ENCODE results near the gene RHOT1. TPM values are rescaled to one million over a fixed set of nuclear protein-coding genes. Genes with fewer than 3 reads are reported as not detected.

Gene RHOT1
- total and polyA plus RNA-seq, 7 donors, result 22.9 to 41.0 (median 32.0) TPM

DNA sequence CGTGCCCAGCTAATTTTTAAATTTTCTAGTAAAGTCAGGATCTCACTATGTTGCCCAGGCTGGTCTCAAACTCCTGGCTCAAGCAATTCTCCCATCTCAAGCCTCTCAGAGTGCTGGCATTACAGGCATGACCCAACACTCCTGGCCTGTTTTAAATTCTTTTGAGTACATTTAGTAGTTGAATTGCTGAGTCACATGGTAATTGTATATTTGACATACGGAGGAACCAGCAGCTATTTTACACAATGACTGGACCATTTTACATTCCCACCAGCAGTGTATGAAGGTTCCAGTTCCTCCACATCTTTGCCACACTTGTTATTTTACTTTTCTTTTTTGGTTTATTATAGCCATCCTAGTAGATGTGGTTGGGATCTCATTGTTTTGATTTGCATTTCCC, 43.6 kb downstream of the RHOT1 start:
- H3K27me3 ChIP-seq (ENCODE audit: insufficient read depth in 3 of 3, low read length in 2 of 3), result no peaks in the 10 kb centered on the region
- DNase-seq (no peak), ATAC-seq (no peak)
- no peak overlapping the region for H3K27ac ChIP-seq
- 95 to 98% (median 97%) methylated on average over 2 of the region's 2 CpGs for WGBS, 3 donors
- no peaks in the 10 kb centered on the region for H3K9me3 ChIP-seq
- TF ChIP-seq, protein P1, sequence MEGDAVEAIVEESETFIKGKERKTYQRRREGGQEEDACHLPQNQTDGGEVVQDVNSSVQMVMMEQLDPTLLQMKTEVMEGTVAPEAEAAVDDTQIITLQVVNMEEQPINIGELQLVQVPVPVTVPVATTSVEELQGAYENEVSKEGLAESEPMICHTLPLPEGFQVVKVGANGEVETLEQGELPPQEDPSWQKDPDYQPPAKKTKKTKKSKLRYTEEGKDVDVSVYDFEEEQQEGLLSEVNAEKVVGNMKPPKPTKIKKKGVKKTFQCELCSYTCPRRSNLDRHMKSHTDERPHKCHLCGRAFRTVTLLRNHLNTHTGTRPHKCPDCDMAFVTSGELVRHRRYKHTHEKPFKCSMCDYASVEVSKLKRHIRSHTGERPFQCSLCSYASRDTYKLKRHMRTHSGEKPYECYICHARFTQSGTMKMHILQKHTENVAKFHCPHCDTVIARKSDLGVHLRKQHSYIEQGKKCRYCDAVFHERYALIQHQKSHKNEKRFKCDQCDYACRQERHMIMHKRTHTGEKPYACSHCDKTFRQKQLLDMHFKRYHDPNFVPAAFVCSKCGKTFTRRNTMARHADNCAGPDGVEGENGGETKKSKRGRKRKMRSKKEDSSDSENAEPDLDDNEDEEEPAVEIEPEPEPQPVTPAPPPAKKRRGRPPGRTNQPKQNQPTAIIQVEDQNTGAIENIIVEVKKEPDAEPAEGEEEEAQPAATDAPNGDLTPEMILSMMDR (IDR thresholded peaks at IDR 0.05), result no peak
- no peak overlapping the region for H3K4me3 ChIP-seq
- intact Hi-C loops (cut with DNase I), result no loop called here
- peaks cover 0 to 98% of the 10 kb centered on the region in 2 donors for H3K36me3 ChIP-seq (ENCODE audit: insufficient read depth in 1 of 2, low read depth in 1 of 2)
- no peaks in the 10 kb centered on the region for H3K4me1 ChIP-seq

DNA sequence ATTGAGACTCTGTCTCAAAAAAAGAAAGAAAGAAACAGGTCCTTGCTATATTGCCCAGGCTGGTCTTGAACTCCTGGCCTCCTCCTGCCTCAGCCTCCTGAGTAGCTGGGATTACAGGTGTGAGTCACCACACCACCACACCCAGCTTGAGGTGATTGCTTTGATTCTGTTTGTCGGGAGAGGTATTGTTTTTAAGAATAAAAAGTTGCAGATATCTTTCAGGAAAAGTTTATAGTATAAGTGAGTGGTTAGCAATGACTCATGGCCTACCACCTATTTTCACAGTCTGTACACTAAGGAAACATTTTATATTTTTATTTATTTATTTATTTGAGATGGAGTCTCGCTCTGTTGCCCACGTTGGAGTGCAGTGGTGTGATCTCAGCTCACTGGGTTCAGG, 45.0 kb downstream of the RHOT1 start:
- TF ChIP-seq, protein P1 (IDR thresholded peaks at IDR 0.05), result no peak
- H3K9me3 ChIP-seq, result no peaks in the 10 kb centered on the region
- DNase-seq (no peak), ATAC-seq (no peak)
- no peak overlapping the region for H3K27ac ChIP-seq
- no peaks in the 10 kb centered on the region for H3K27me3 ChIP-seq (ENCODE audit: insufficient read depth in 3 of 3, low read length in 2 of 3)
- H3K4me1 ChIP-seq, result no peaks in the 10 kb centered on the region
- WGBS, 3 donors, result 94 to 97% (median 95%) methylated on average over 3 of the region's 3 CpGs
- intact Hi-C loops (cut with DNase I), result no loop called here
- peaks cover 0 to 98% of the 10 kb centered on the region in 2 donors for H3K36me3 ChIP-seq (ENCODE audit: insufficient read depth in 1 of 2, low read depth in 1 of 2)
- no peak overlapping the region for H3K4me3 ChIP-seq

DNA sequence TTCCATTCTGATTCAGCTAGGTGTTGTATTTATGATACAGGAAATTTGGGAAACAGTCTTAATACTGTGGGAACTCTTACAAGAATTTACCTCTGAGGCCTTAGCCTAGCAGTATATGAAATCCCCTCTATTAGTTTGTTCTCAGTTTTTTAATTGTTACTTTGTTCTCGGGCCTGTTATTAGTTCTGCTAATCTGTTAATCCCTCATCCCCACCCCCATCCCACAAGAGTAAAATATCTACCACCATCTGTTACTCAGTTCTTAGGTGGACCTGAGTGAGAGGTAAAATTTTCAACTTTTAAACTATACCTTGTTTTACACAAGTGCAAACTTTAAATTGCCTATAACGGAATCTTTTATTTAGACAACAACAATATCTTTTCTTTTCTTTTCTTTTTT, 47.0 kb downstream of the RHOT1 start:
- WGBS, 3 donors, result 85 to 88% (median 87%) methylated on average over 2 of the region's 2 CpGs
- Histone ChIP-seq H3K27ac (no peak overlapping the region), H3K4me1 (no peaks in the 10 kb centered on the region), H3K36me3 (ENCODE audit: insufficient read depth in 1 of 2, low read depth in 1 of 2) (peaks cover 0 to 98% of the 10 kb centered on the region in 2 donors), H3K9me3 (no peaks in the 10 kb centered on the region), H3K4me3 (no peak overlapping the region), H3K27me3 (ENCODE audit: insufficient read depth in 3 of 3, low read length in 2 of 3) (no peaks in the 10 kb centered on the region)
- no peak for DNase-seq
- intact Hi-C loops (cut with DNase I), result no loop called here
- no peak for ATAC-seq
- TF ChIP-seq, protein P1 (IDR thresholded peaks at IDR 0.05), result no peak

DNA sequence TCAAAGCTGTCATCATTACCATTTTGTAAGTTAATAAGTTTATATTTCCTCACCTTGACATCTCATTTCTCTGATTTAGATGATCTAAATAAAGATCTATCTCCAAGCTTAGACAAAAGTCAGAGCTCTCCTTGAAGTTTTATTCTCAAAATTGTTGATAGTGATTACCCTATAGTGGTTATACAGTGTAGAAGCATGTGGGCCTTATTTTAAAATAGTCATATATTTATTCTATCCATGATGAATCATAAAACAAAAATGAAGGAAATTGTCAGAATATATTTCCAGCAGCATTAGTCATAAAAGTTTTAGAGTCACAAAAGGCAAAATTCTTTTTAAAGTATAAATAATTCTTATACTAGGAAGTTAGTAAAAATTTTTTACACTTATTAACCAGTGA, 49.0 kb downstream of the RHOT1 start:
- Histone ChIP-seq H3K4me1 (no peaks in the 10 kb centered on the region), H3K27ac (no peak overlapping the region), H3K36me3 (ENCODE audit: insufficient read depth in 1 of 2, low read depth in 1 of 2) (peaks cover 3 to 98% of the 10 kb centered on the region in 2 donors), H3K27me3 (ENCODE audit: insufficient read depth in 3 of 3, low read length in 2 of 3) (no peaks in the 10 kb centered on the region), H3K9me3 (no peaks in the 10 kb centered on the region), H3K4me3 (no peak overlapping the region)
- TF ChIP-seq, protein P1 (IDR thresholded peaks at IDR 0.05), result no peak
- no peak for ATAC-seq
- DNase-seq, result no peak
- intact Hi-C loops (cut with DNase I), result loop anchor here (10.0 kb wide), 2 partner anchors 173 to 297 kb away; no protein-coding TSS in a partner anchor

DNA sequence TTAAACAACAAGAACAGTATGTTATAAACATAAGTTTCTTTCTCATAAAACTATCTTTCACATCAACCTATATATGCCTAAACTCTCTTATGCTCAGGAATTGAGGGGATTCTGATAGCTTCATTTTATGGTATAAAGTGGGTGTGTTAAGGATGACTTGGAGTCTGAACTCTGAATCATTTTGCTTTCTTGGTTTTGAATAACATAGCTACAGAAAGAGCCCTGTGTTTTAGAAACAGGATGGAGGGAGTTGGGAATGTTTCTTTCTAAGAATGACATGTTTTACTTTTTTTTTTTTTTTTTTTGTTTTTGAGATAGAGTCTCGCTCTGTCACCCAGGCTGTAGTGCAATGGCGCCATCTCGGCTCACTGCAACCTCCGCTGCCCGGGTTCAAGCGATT, 50.1 kb downstream of the RHOT1 start:
- intact Hi-C loops (cut with DNase I), result loop anchor here (10.0 kb wide), 2 partner anchors 172 to 298 kb away; no protein-coding TSS in a partner anchor
- Histone ChIP-seq H3K27me3 (ENCODE audit: insufficient read depth in 3 of 3, low read length in 2 of 3) (no peaks in the 10 kb centered on the region), H3K4me3 (no peak overlapping the region), H3K36me3 (ENCODE audit: insufficient read depth in 1 of 2, low read depth in 1 of 2) (peaks cover 5 to 100% of the 10 kb centered on the region in 2 donors), H3K4me1 (no peaks in the 10 kb centered on the region), H3K27ac (no peak overlapping the region), H3K9me3 (no peaks in the 10 kb centered on the region)
- 96 to 99% (median 98%) methylated on average over 6 of the region's 6 CpGs for WGBS, 3 donors
- TF ChIP-seq, protein P1 (IDR thresholded peaks at IDR 0.05), result no peak
- DNase-seq (no peak), ATAC-seq (no peak)

Measured in psoas muscle (tissue), 8 donors.